Panc1 (cell line): Measurements from ENCODE around the gene NT5C2. TPM values are rescaled to one million over a fixed set of nuclear protein-coding genes. Genes with fewer than 3 reads are reported as not detected.

Experiments
- ATAC-seq: fragments of 200-7000 bp; cut with Tn5 transposase; 2 replicates; pipeline ENCODE4 v1.9.1; 2020; ENCODE audit warnings: mild to moderate bottlenecking, moderate library complexity
- BruUV-seq: library from RNA; stranded (reverse); fragments of 400-500 nt; replicated peaks from 2 replicates; lab custom pipeline; 2021; lab: Mats Ljungman, UMichigan
- CTCF ChIA-PET: fragments of 300-600 bp; sonication (Branson Sonifier 250); formaldehyde crosslinking; loops from one replicate; lab custom pipeline; 2022; ENCODE audit warnings: antibody characterized with exemption; lab: Charles Lee
- POLR2A ChIA-PET: fragments of 300-600 bp; sonication (Branson Sonifier 250); formaldehyde crosslinking; loops from one replicate; lab custom pipeline; 2022; ENCODE audit warnings: antibody characterized with exemption; lab: Charles Lee
- DNase-seq: peaks from one replicate; pipeline ENCODE4 v3.0.0-alpha.2; 2010; ENCODE audit warnings: low read depth, low spot score
- H3K27ac ChIP-seq: 2 replicates; pipeline ENCODE4 v1.5.1; 2011; ENCODE audit warnings: mild to moderate bottlenecking, low read length, inconsistent platforms
- H3K27me3 ChIP-seq: fragments of 200-500 bp; sonication (Bioruptor generic); 2 replicates; pipeline ENCODE4 v1.6.0; 2014; ENCODE audit warnings: low read length, inconsistent platforms; ENCODE audit not compliant: control insufficient read depth, insufficient read depth
- H3K36me3 ChIP-seq: fragments of 200-500 bp; sonication (Bioruptor generic); 2 replicates; pipeline ENCODE4 v1.5.1; 2014; ENCODE audit warnings: inconsistent platforms, mild to moderate bottlenecking, low read length, moderate library complexity; ENCODE audit not compliant: control insufficient read depth, insufficient read depth
- H3K4me1 ChIP-seq: 2 replicates; pipeline ENCODE4 v1.5.1; 2011; ENCODE audit warnings: inconsistent platforms, mild to moderate bottlenecking, low read length, moderate library complexity; ENCODE audit not compliant: control insufficient read depth, insufficient read depth
- H3K4me3 ChIP-seq, 2 experiments: 2 replicates each; pipeline ENCODE4 v1.5.1; 2011 to 2012; ENCODE audit warnings: low read depth in 2 of 2, low read length in 2 of 2, mild to moderate bottlenecking in 2 of 2, inconsistent platforms in 1 of 2, moderate library complexity in 1 of 2
- H3K9me3 ChIP-seq: fragments of 200-500 bp; sonication (Bioruptor generic); 2 replicates; pipeline ENCODE4 v1.5.1; 2014; ENCODE audit warnings: low read depth, mild to moderate bottlenecking, inconsistent platforms, low read length, moderate library complexity; ENCODE audit not compliant: control insufficient read depth, insufficient read depth
- CTCF ChIP-seq: fragments of 450-650 bp; IDR thresholded peaks from 2 replicates; pipeline ENCODE4 v1.5.1; 2017; ENCODE audit warnings: mild to moderate bottlenecking
- POLR2AphosphoS5 ChIP-seq: IDR thresholded peaks from 2 replicates; pipeline ENCODE4 v1.6.1; 2012; ENCODE audit warnings: mild to moderate bottlenecking, low read depth, low read length, moderate library complexity
- SIN3A ChIP-seq: IDR thresholded peaks from 2 replicates; pipeline ENCODE4 v1.6.1; 2012; ENCODE audit warnings: low read depth, mild to moderate bottlenecking, low read length, moderate library complexity, borderline replicate concordance; ENCODE audit not compliant: insufficient read depth
- TCF7L2 ChIP-seq: IDR thresholded peaks from 2 replicates; pipeline ENCODE4 v1.6.1; 2011; ENCODE audit warnings: mild to moderate bottlenecking, low read depth, low read length, inconsistent platforms
- in situ Hi-C: cut with HindIII; loops from 2 replicates; pipeline ENCODE4 v1.10.0; 2016; ENCODE audit warnings: low sequenced_read_pairs, low pct_unique_long_range_greater_than_20kb
- intact Hi-C: fragments of 100-400 bp; cut with micrococcal nuclease; formaldehyde crosslinking; loops from one replicate; pipeline ENCODE4 v1.10.0; 2022; ENCODE audit not compliant: unreplicated experiment
- total RNA-seq: library from RNA; stranded (reverse); gene quantifications from one replicate; pipeline ENCODE4 v1.2.1, GENCODE V29; 2021; ENCODE audit not compliant: unreplicated experiment
- TF ChIP-seq, protein P1 (sequence below), 2 experiments: IDR thresholded peaks; 2 replicates each; pipeline ENCODE4 v1.6.1; 2011 to 2012; ENCODE audit warnings: low read depth in 2 of 2, control low read depth in 1 of 2, low read length in 1 of 2, mild to moderate bottlenecking in 1 of 2, moderate library complexity in 1 of 2; ENCODE audit not compliant: insufficient read depth in 1 of 2

NT5C2 gene
- total RNA-seq, 1 experiment from 2014 or later = 150 TPM

DNA sequence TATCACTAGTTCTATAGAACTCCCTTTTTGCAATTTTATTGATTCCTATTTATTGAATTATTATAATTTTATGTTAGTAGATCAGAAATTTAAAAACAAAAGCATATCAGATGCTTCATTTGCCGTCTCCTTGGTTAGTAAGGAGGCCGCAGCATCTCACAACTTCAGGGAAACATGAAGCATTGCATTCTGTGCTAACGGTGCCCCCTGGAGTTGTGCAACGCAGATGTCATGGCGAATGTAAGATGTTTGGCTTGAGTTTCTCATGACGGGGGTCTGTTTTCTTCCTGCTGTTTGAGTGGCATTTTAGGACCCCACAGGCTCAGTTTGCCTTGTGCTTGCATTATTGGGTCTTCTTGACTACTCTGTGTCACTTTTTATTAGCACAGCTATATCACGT is 150.2 kb downstream of the NT5C2 start:
- Histone ChIP-seq H3K4me1 (no peaks in the 10 kb centered on the region), H3K4me3 (no peak overlapping the region), H3K36me3 (no peaks in the 10 kb centered on the region), H3K27ac (no peak overlapping the region), H3K27me3 (no peaks in the 10 kb centered on the region), H3K9me3 (no peaks in the 10 kb centered on the region)
- ChIA-PET CTCF (no interaction called here), POLR2A (no interaction called here)
- ATAC-seq (no peak), DNase-seq (no peak)
- in situ Hi-C loops (no loop called here), intact Hi-C loops (no loop called here)
- BruUV-seq = no TSS peak
- TF ChIP-seq POLR2AphosphoS5 (no peak), CTCF (peak; percentile 39), SIN3A (no peak), TCF7L2 (no peak)

DNA sequence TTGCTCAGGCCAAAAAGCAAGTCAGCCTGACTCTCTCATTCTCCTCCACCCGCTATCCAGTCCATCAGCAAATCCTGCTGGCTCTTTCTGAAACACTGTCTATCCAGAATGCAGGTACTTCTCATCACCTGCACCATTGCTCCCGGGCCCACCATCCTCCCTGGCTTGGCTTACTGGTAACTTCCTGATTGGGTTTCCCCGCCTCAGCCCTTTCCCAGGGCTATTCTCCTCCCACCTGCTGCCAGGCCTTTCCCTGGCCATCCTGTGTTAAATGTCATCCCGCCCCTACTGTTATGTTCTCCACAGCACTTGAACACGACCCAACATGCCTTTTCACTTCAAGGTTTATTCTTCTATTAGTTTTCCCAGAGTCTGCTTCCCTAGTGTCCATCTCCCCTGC is 150.9 kb downstream of the NT5C2 start:
- POLR2A ChIA-PET = no interaction called here

More for the DNA sequence above, 150.9 kb downstream of the NT5C2 start:
- Histone ChIP-seq H3K36me3 (no peaks in the 10 kb centered on the region), H3K4me3 (no peak overlapping the region), H3K27ac (no peak overlapping the region), H3K27me3 (no peaks in the 10 kb centered on the region), H3K9me3 (no peaks in the 10 kb centered on the region), H3K4me1 (no peaks in the 10 kb centered on the region)
- no TSS peak for BruUV-seq
- intact Hi-C loops (no loop called here), in situ Hi-C loops (no loop called here)
- CTCF ChIA-PET = no interaction called here
- ATAC-seq = no peak
- no peak for TF ChIP-seq SIN3A
- TF ChIP-seq TCF7L2 = no peak
- no peak for TF ChIP-seq CTCF
- TF ChIP-seq, protein P1, sequence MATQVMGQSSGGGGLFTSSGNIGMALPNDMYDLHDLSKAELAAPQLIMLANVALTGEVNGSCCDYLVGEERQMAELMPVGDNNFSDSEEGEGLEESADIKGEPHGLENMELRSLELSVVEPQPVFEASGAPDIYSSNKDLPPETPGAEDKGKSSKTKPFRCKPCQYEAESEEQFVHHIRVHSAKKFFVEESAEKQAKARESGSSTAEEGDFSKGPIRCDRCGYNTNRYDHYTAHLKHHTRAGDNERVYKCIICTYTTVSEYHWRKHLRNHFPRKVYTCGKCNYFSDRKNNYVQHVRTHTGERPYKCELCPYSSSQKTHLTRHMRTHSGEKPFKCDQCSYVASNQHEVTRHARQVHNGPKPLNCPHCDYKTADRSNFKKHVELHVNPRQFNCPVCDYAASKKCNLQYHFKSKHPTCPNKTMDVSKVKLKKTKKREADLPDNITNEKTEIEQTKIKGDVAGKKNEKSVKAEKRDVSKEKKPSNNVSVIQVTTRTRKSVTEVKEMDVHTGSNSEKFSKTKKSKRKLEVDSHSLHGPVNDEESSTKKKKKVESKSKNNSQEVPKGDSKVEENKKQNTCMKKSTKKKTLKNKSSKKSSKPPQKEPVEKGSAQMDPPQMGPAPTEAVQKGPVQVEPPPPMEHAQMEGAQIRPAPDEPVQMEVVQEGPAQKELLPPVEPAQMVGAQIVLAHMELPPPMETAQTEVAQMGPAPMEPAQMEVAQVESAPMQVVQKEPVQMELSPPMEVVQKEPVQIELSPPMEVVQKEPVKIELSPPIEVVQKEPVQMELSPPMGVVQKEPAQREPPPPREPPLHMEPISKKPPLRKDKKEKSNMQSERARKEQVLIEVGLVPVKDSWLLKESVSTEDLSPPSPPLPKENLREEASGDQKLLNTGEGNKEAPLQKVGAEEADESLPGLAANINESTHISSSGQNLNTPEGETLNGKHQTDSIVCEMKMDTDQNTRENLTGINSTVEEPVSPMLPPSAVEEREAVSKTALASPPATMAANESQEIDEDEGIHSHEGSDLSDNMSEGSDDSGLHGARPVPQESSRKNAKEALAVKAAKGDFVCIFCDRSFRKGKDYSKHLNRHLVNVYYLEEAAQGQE (IDR thresholded peaks at IDR 0.05; ENCODE audit: insufficient read depth in 1 of 2, low read depth in 2 of 2, low read length in 1 of 2) = no peak
- no peak for TF ChIP-seq POLR2AphosphoS5
- DNase-seq = no peak
